Heart left ventricle (tissue), 16 donors: ENCODE results near the gene ROGDI. TPM values are rescaled to one million over a fixed set of nuclear protein-coding genes. Genes with fewer than 3 reads are reported as not detected.
A peak's percentile ranks its signal among the peaks of the same experiment; 100 is the strongest.

Source experiments
- ATAC-seq, 4 donors: fragments of 200-7000 bp; cut with Tn5 transposase; one replicate each; pipeline ENCODE4 v1.9.1; 2020 to 2022; ENCODE audit warnings: moderate library complexity in 4 of 4, mild to moderate bottlenecking in 3 of 4, moderate number of reproducible peaks in 1 of 4
- DNase-seq, 5 donors: peaks; one replicate each; pipeline ENCODE4 v3.0.0-alpha.2; 2020
- H3K27ac ChIP-seq, 12 donors: fragments of 200-600 bp; sonication (generic) in 4 of 12; one replicate each; pipeline versions ENCODE4 v1.5.0 to v1.8.0; 2016 to 2022; ENCODE audit warnings: mild to moderate bottlenecking in 2 of 12
- H3K27me3 ChIP-seq, 9 donors: fragments of 200-600 bp; sonication (generic) in 2 of 9; one replicate each; pipeline versions ENCODE4 v1.5.1 to v1.8.0; 2016 to 2022; ENCODE audit warnings: mild to moderate bottlenecking in 3 of 9
- H3K36me3 ChIP-seq, 9 donors: fragments of 200-600 bp; sonication (generic) in 2 of 9; one replicate each; pipeline versions ENCODE4 v1.5.0 to v1.8.0; 2018 to 2022; ENCODE audit warnings: mild to moderate bottlenecking in 2 of 9
- H3K4me1 ChIP-seq, 12 donors: fragments of 200-600 bp; sonication (generic) in 4 of 12; one replicate each; pipeline versions ENCODE4 v1.5.0 to v1.8.0; 2016 to 2022; ENCODE audit warnings: mild to moderate bottlenecking in 3 of 12
- H3K4me3 ChIP-seq, 12 donors: fragments of 200-600 bp; sonication (generic) in 4 of 12; one replicate each; pipeline versions ENCODE4 v1.5.0 to v1.8.0; 2017 to 2022; ENCODE audit warnings: mild to moderate bottlenecking in 9 of 12, moderate library complexity in 4 of 12
- H3K9me3 ChIP-seq, 12 donors: fragments of 200-600 bp; sonication (generic) in 4 of 12; one replicate each; pipeline versions ENCODE4 v1.5.0 to v1.8.0; 2016 to 2022; ENCODE audit warnings: mild to moderate bottlenecking in 1 of 12
- CTCF ChIP-seq, 12 donors: fragments of 200-600 bp; sonication (generic) in 4 of 12; IDR thresholded peaks; one replicate each; pipeline versions ENCODE4 v1.5.0 to v1.8.0; 2018 to 2022; ENCODE audit warnings: antibody characterized with exemption in 12 of 12, mild to moderate bottlenecking in 5 of 12
- POLR2A ChIP-seq, 2 donors: fragments of 450-650 bp; IDR thresholded peaks; one replicate each; pipeline ENCODE4 v1.6.1; 2017; ENCODE audit warnings: antibody characterized with exemption in 2 of 2, mild to moderate bottlenecking in 2 of 2, moderate library complexity in 2 of 2
- WGBS, 4 donors: extraction: QIAGEN DNeasy Blood & Tissue Kit in 2 of 4; methylation state at CpG; one replicate each; pipeline versions ENCODE4 v1.1.5 to v1.1.7; 2013 to 2018; 5-methylcytosine and 5-hydroxymethylcytosine counted together
- intact Hi-C, 10 donors: fragments of 100-400 bp; cut with DNase I; formaldehyde crosslinking; loops; one replicate each; pipeline versions ENCODE4 v1.11.1 to v1.14.2; 2022
- polyA plus RNA-seq, 2 donors: library from polyadenylated mRNA; stranded (reverse); fragments of 200-250 nt; gene quantifications; one replicate each; pipeline ENCODE4 v1.2.3, GENCODE V29; 2013
- total RNA-seq, 9 donors: library from RNA; depleted of rRNA in 2 of 9; stranded (reverse); fragments of >200 nt in 2 of 9; fragmentation: NEBNext Ultra II Directional in 3 of 9; extraction: Animal tissue kit (Norgen Biotek cat#: 25700) in 3 of 9; gene quantifications; one replicate each; pipeline versions ENCODE4 v1.1.0 to v1.2.4, GENCODE V29; 2016 to 2023
- donor health status: ischemic (EF 13 %, LVEDD 7.1; RV severe dilation, severe dysfunction).
- donor health status: healthy with polysubstance abuse.
- donor health status: DM: no; HTN: yes; CAD: no.
- donor health status: DM: no; HTN: no; CAD: no.
- donor health status: ischemic (EF 25% LVEDD 6.9; RV normal size, moderate dysfunction).
- donor health status: ischemic (EF 25% LVEDD 5.7; RV mildly dilated, moderate dysfunction).
- donor health status: healthy.
- donor health status: DM: yes; HTN: yes; CAD: no.
- donor health status: ischemic (EF 35%, LVEDD 5.7; RV mildly dilated, moderate dysfunction).
- donor health status: nonischemic (EF 11% LVEDD 7.7; RV severe dilation, severe dysfunction).
- donor health status: DM: yes; HTN: yes; CAD: no.
- donor health status: PGD.
- donor health status: ischemic (EF 29% LVEDD 5.4; RV normal size, mild dysfunction).
- donor health status: nonischemic (EF 23%, LVEDD 6.1; RV moderate dilation, normal function).

ROGDI gene
- total and polyA plus RNA-seq, 11 donors = 43.4 to 167 (median 95.0) TPM

DNA sequence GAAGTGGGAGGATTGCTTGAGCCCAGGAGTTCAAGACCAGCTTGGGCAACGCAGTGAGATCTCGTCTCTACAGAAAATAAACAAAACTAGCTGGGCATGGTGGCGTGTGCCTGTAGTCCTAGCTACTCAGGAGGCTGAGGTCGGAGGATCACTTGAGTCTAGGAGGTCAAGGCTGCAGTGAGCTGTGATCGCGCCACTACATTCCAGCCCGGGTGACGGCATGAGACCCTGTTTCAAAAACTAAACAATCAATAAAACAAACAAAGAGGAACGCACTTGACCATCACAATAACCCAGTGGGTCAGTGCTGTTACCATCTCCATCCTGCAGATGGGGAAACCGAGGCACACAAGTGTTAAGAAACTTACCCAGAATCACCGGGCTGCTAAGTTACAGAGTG, 49.2 kb downstream of the ROGDI start:
- Histone ChIP-seq H3K9me3 (peaks cover 0 to 9% (median 0%) of the 10 kb centered on the region in 12 donors), H3K36me3 (peaks cover 0 to 90% (median 84%) of the 10 kb centered on the region in 9 donors), H3K4me1 (no peaks in the 10 kb centered on the region), H3K4me3 (no peak overlapping the region), H3K27me3 (no peaks in the 10 kb centered on the region), H3K27ac (no peak overlapping the region)
- DNase-seq (no peak), ATAC-seq (no peak)
- intact Hi-C loops = no loop called here
- TF ChIP-seq POLR2A (IDR thresholded peaks at IDR 0.05) (no peak), CTCF (IDR thresholded peaks at IDR 0.05) (no peak)
- 93 to 96% (median 96%) methylated on average over 11 of the region's 11 CpGs for WGBS, 4 donors

- WGBS, 4 donors = 93 to 98% (median 96%) methylated on average over 20 to 44 of the region's 44 CpGs
- ATAC-seq = peak in 2 of 4 donors; percentile 5 to 15
- Histone ChIP-seq H3K4me3 (no peak overlapping the region), H3K9me3 (peaks cover 0 to 9% (median 0%) of the 10 kb centered on the region in 12 donors), H3K27me3 (no peaks in the 10 kb centered on the region), H3K36me3 (peaks cover 0 to 84% (median 78%) of the 10 kb centered on the region in 9 donors), H3K4me1 (peaks cover 0 to 2% (median 0%) of the 10 kb centered on the region in 12 donors), H3K27ac (no peak overlapping the region)
- intact Hi-C loops = no loop called here
- peak in 1 of 5 donors; percentile 37 for DNase-seq
- TF ChIP-seq POLR2A (IDR thresholded peaks at IDR 0.05) (no peak), CTCF (IDR thresholded peaks at IDR 0.05) (no peak)
These were observed 49.9 kb downstream of the ROGDI start for GRCh38 chr16:4752351-4753100.

DNA sequence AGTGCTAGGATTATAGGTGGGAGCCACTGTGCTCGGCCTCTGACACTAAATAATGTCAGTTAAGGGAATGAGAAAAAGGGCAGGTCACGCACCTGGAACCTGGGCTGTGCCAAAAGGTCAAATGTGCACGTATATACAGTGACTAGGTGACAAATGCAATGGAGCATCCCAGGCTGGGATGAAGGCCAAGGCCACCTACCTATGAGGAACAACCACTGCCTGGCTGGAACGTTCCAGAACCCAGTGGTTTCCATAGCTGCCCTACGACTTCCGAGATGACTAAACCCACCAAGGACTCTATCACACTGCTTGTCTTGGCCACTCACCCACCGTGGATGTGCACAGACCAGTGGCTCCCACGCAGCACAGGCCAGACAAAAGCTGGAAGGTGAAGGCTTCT, 51.5 kb downstream of the ROGDI start:
- DNase-seq = peak in 1 of 5 donors; percentile 2
- WGBS, 4 donors = 78 to 91% (median 89%) methylated on average over 7 to 8 of the region's 8 CpGs
- peaks cover 0 to 68% (median 63%) of the 10 kb centered on the region in 9 donors for H3K36me3 ChIP-seq

More for the DNA sequence above, 51.5 kb downstream of the ROGDI start:
- TF ChIP-seq CTCF (IDR thresholded peaks at IDR 0.05) (no peak), POLR2A (IDR thresholded peaks at IDR 0.05) (no peak)
- H3K9me3 ChIP-seq = peaks cover 0 to 8% (median 0%) of the 10 kb centered on the region in 12 donors
- no peak overlapping the region for H3K27ac ChIP-seq
- no peaks in the 10 kb centered on the region for H3K27me3 ChIP-seq
- intact Hi-C loops = no loop called here
- peaks cover 0 to 15% (median 0%) of the 10 kb centered on the region in 12 donors for H3K4me1 ChIP-seq
- ATAC-seq = no peak
- H3K4me3 ChIP-seq = no peak overlapping the region
